ENCODE data around the gene FAM47E. TPM values are rescaled to one million over a fixed set of nuclear protein-coding genes. Genes with fewer than 3 reads are reported as not detected.
"Not testable (repeated sequence)": the region's sequence is repeated elsewhere in the genome, so short reads cannot be mapped to it uniquely, and the experiment has no call there.

Gene FAM47E
- total RNA-seq, 1 donor from 2014 or later = not detected

DNA sequence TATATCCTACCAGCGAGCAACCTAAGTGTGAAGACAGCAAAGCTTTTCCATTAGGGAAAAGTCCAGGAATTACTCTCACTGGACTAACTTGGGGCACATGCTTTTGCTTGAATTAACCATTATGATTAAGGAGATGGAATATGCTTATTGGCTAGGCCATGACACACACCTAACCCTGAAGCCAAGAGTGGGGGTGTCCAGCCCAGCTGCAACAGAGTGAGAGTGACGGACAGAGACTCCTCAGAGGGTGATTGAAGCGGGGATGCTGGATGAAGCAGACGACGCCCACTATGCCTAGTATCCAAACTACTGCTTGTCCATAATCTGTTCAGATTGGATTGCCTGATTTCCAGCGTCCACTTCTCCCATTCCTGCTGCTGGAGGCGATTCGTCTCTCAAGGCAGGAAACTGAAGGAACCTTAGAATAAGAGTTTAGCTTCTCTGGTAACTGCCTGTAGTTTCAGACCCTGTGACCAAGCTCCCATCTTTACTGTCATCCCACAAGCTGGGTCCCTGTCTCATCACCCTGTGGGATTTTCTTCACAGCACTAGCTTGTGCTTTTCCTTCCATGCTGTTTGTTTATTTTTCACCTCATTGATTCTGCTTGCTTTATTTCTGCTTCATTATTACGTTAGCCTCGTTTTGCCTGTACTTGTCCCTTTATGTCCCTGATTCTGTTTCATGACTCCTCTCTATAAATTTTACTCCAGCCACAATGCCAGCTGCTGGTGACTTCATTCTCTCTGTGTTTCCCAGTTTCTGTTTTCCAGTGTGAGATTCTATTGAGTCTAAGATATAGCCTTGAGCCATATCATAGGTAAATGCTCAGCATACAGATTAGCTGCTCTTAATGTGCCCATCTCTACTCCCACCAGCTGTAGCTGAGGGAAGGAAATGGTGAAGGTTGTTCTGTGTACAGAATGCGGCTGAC is 19.0 kb downstream of the FAM47E start:
- no peak for DNase-seq (ENCODE audit: low read depth in 2 of 2)

DNA sequence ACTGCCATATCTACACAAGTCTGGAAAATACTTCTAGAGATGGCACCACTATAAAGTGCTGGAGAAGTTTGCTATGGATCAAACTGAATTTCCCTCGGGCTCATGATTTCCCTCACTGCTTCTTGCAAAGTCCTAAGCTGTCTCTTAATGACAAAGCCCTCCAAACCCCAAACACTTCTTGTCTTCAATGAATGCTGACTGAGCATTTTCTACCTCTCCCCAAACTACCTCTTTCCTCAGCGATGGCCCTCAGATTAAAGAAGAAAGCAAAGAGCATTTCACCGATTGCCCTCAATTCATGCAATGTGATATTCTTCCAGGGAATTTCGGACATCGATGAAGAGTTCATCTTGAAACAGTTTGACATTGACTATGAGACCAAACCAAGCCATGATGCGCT is 19.7 kb downstream of the FAM47E start:
- no peak for DNase-seq (ENCODE audit: low read depth in 2 of 2)

DNA sequence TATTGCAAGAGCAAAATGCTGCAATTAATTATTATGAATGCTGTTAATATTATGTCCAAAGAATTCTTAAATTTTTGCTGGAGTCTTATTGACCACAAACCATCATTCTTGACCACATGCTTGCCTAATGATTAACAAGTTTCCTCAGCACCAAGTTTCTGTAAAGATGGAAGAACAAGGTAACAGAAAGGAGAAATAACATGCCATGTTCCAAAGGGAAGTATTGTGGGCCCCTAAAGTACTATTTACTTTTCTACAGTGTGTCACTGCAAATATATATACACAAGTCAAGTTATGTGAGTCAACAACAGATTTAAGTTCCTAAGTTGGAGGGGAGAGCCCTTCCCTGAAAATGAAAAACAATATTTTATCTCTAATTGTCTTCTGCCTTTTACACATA is 20.6 kb downstream of the FAM47E start:
- no peak for DNase-seq (ENCODE audit: low read depth in 2 of 2)

DNA sequence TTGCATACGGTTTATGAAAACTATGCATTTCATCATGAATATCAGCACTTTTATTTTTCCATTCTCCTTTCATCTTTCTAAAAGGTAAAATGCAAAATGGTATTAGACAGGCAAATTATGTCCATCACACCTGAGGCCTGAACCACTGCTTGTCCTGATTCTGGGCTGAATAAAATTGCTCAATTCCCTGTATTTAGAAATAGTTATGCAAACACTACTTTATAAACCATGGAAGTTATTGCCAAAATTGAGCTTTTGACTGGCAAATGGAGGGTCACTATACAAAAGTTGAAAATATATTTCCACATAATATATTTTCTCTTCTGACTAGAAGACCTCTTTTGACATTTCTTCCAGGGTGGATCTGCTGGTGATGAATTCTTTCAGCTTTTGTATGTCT is 21.1 kb downstream of the FAM47E start:
- DNase-seq (ENCODE audit: low read depth in 2 of 2) = no peak

DNA sequence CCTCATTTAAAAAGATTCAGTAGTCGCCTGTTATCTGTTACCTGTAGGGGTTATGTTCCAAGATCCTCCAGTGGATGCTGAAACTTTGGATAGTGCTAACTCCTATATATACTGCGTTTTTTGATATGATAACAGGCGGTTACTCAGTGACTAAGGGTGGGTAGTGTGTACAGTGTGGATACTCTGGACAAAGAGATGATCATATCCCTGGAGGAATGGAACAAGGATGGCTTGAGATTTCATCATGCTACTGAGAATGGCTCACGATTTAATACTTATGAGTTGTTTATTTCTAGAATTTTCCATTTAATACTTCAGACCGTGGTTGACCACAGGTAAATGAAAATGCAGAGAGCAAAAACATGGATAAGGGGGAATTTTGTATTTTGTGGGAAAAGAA is 21.5 kb downstream of the FAM47E start:
- DNase-seq (ENCODE audit: low read depth in 2 of 2) = no peak

DNA sequence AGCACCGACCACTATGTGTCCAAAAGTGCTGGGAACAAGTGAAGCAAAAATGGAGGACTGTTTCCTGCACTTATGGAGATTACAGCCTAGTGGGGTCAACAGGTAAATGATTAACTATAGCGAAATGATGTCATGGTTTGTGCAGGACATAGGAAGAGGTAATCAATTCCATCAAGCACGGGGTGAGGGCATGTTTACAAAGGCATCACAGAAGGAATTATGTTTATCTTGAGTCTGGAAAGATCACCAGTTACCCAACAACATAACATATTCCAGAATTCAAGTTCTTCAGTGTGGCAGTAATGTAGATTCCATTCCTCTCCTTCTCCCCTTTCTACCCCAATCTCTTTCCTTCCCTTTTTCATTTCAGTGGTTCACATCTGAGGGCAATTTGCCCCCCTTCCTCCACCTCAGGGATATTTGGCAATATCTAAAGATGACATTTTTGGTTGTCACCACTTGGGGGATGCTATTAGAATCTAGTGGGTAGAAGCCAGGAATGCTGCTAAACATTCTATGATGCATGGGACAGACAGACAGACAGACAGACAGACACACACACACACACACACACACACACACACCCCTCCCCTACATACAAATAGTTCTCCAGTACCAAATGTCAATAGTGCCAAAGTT is 24.1 kb downstream of the FAM47E start:
- no peak for DNase-seq (ENCODE audit: low read depth in 2 of 2)

DNA sequence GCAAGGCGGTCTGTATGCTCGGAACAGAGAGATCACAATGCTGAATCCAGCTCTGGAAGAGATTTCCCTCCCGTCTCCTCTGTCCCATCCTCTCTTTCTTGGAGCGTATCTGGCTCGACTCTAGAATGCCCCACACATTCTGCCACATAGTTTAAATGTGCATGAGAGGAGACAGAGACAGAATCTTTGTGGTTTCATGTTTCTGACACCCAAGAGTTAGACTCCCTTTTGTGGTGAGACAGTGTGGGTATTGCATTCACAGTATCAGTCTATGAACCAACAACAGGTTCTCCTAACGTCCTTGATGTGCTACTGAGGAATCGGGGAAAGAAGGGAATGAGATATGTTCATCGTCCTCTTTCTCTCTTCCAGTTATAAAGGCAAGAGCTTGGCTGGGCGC is 25.3 kb downstream of the FAM47E start:
- DNase-seq (ENCODE audit: low read depth in 2 of 2) = no peak

DNA sequence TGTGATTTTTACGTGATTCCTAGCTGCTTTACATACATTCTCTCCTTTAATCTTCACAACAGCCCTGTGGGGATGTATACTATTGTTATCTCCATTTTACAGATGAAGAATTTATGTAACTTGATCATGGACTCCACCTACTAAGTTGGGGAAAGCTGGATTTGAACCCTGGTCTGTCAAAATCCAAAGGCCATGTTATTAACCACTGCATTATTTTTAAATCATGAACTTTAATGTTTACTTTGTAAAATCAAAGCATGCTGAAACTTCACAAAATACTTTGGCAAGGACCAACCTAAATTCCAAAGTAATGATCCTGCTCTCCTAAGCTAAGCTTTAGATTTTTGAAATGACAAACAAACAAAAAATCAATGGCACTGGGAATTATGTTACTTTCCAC is 26.1 kb downstream of the FAM47E start:
- DNase-seq (ENCODE audit: low read depth in 2 of 2) = no peak

DNA sequence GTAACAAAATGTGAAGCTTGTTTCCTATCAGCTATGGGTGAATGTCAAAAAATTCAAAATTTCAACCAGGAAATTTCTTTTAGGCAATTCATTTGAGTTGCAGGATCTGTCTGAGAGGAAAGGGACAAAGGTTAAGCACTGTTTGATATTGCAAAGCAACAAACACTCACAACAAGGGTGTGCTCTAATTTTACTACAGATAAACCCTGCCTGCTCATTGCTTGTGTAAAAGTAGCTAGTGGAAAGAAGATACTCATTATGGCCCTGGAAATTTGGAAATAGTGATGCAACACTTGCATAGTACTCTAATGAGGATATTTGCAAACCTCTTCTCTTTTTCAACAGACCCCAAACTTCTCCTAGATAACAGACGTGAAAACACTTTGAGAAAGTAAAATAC is 27.1 kb downstream of the FAM47E start:
- no peak for DNase-seq (ENCODE audit: low read depth in 2 of 2)

DNA sequence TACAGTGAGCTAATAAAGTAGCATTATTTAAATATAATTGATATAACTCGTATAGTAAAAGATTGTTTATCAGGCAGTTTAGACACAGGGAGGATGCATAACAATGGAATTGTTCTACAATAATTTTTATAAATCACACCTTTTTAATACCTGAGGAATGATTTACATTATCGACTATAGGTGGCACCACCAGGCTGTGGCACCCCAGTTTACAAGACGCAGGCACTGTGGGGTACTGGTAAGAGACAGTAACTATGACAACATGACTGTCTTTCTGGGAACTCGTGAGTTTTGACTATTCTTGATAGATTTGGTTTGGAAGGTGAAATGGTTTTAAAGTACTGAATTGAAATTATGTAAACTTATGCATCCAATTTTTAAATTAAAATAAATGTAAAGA is 27.9 kb downstream of the FAM47E start:
- DNase-seq (ENCODE audit: low read depth in 2 of 2) = no peak

DNA sequence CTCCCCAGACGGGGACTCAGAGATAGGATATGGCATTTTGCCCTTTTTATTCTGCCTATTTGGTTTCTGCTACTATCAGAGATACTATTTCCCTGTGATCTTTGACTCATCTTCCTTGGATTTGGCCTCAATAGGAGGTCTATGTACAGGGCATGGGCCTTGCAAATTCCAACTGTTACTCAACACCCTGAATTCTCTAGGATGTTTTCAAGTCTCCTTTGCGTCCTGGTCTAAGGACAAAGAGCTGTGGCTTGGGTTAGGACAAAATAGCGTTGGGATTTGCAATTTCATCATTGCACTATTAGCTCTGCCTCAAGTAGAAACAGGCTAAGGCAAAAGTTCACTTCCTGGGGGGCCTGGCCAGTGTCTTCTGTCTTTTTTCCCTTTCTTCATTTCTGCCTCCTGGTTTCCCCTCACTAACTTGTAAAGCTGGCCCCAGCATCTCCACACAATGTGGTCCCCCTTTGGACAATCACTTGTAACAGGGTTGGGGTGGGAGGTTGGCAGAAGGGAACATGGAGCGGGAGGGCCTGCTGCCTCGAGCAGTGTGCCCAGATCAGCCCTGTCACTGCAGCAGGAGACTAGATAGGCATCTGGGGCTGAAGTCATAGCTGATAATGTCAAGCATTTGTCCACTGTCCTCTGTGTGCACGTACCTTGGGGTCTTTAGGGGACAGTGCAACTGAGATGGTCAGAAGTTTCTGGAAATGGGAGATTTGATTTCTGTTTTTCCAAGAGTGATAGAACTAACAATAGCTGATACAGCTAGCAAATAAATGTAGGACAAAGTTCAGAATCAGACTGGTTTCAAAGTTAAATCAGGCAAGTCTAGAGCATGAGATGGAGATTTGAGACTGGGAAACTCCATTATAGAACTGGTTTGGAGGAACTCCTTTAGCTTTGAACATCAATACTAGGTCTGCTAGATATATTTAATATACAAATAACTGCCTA is 29.2 kb downstream of the FAM47E start:
- no peak for DNase-seq (ENCODE audit: low read depth in 2 of 2)

DNA sequence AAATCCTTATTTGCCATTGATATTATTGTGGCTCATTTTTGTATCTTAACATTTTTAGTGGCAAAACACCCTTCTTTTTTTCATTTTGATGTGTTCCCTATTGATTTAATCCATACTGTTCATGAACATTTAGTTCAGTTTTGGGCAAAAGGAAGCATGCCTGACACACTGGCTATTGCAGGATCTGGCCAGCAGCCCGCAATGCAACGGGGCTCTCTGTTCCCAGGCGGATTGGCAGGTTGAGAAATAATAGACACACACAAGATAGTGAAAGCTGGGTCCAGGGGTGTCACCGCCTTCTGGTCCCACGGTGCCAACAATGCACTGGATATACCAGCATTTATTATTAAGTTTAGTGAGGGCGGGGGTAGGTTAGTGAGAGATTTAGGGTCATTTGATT is 30.1 kb downstream of the FAM47E start:
- not testable (repeated sequence) for DNase-seq (ENCODE audit: low read depth in 2 of 2)

DNA sequence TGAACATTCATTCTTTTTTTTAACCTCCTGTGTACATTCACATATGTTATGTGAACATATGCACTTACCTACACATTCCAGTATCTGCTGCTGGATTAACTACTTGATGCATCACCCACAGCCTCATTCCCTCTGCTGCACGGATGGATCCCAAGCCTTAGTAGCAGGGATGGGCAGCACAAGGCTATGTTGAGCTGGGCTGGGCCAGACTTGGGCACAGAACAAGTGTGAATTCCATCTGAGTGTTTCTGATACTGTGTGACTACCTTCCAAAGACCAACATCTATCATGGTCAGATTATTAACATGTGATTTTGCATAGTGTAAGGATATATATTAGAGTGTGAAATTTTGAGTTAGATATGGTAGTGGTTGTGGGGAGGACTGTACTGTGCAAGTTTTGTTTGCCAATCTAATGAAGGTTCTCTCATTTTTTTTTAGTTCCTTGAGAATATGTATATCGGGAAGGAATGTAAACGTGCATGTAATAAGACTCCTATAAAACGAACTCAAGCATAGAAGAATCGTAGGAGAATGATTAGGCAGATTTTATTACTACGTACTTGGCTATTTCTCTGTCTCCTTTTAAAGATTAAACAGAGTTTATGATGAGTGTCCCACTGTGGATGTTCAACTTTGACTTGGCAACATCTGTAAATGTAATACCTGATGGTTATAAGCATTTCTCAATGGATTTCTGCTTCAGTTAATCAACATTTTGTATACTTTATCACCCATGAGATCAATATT is 31.6 kb downstream of the FAM47E start:
- DNase-seq (ENCODE audit: low read depth in 2 of 2) = no peak

DNA sequence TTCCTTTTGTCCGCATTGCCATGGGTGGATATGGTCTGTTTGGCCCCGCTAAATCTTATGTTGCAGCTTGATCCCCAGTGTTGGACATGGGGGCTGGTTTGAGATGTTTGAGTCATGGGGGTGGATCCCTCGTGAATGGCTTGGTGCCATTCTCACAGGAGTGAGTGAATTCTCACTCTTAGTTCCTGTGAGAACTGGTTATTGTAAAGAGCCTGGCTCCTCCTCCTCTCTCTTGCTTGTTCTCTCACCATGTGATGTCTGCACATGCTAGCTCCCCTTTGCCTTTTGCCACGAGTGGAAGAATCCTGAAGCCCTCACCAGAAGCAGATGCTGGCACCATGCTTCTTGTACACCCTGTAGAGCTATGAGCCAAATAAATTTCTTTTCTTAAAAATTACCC is 32.4 kb downstream of the FAM47E start:
- no peak for DNase-seq (ENCODE audit: low read depth in 2 of 2)

DNA sequence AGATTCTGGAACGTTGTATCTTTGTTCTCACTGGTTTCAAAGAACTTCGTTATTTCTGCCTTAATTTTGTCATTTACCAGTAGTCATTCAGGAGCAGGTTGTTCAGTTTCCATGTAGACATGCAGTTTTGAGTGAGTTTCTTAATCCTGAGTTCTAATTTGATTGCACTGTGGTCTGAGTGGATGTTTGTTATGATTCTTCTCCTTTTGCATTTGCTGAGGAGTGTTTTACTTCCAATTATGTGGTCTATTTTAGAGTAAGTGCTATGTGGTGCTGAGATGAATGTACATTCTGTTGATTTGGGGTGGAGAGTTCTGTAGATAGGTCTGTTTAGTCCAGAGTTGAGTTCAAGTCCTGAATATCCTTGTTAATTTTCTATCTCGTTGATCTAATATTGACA is 36.3 kb downstream of the FAM47E start:
- not testable (repeated sequence) for DNase-seq (ENCODE audit: low read depth in 2 of 2)

DNA sequence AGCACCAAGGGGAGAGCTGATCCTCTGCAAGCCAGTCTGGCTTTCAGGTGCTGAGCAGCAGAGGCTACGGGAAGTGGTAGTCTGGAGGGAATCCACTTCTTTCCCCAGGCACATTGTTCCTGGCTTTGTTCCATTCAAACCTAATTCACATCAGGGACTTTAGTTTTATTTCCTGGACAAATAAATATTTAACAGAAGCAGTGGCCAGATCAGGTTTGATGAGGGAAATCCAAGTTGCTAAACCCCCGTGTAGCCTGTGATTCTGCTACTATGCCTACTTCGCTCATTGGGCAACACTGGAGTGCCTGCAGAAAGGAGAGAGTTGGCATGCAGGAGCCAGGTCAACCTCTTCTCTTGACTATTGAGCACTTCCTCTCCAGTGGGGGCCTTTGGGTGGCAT is 41.2 kb downstream of the FAM47E start:
- no peak for DNase-seq (ENCODE audit: low read depth in 2 of 2)

DNA sequence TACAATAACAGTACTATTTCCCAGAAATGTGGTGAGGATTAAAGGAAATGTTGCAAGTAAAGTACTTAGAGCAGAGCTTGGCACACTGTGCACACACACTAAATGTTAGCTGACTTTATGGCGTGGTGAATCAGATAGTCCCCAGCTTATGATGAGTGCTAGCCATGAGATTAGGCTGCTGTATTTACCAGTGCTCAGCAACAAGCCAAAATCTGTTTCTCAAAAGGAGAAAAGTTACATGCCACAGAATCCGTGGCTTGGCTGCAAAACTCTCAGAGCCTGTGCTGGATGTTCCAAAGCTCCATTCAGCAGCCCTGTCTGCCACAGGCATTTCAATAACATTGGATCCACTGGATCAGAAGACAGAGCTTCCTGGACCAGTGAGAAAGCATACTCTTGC is 42.3 kb downstream of the FAM47E start:
- no peak for DNase-seq (ENCODE audit: low read depth in 2 of 2)

DNA sequence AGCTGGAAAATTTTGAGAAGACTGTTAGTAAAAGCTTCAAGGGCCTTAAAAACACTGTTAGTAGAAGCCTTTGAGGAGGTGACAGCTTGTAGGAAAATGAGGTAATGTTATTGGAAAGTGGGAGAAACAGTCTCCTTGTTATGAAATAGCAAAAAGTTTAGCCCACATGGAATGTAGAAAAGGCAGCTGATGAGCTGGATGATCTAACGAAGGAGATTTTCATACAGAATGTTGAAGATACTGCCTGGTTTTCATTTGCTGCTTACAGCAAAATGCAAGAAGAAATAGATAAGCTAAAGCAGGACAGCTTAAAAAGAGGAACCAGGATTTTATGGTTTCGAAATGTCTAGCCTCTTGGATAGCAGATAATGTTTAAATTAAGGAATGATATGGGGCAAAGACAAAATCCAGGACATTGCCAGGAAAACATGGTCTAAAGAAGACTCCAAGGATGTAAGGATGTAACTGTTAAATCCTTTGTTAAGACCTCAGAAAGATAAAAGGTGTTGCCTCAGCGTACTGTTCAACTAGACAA is 44.8 kb downstream of the FAM47E start:
- DNase-seq (ENCODE audit: low read depth in 2 of 2) = no peak

DNA sequence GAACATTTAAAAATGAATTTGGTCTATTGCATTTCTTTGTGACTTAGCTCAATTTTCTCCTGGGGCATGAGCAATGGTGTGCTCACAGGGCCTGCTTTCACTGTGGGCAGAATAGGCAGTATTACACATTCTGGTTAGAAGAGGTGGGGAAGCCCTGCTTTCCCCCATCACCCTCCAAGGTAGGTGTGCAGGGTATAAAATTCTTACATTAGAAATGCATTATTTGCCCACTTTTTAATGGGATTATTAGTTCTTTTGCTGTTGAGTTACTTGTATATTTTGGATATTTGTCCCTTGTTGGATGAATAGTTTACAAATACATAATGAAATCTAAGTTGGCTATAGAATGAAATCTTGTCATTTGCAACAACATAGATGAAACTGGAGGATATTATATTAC is 46.7 kb downstream of the FAM47E start:
- DNase-seq (ENCODE audit: low read depth in 2 of 2) = no peak

DNA sequence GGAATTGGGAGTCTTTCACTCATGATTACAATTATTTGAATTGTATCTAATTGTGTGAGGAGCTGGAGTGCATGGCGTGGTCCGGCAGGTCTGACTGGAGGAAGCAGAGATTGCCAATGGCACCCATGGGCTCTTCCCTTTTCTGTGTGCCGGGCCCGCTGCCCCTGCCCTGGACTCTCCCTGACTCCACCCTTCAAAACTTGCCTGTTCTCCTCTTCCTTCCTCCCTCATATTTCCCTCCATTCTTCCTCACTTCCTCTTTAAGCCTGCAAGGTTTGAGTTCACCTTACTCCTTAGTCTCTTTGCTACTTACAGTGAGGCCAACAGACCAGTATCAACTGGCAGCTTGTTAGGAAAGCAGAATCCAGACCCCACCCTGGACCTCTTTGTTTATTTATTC is 48.5 kb downstream of the FAM47E start:
- no peak for DNase-seq (ENCODE audit: low read depth in 2 of 2)
